Fibroblast of skin of right quadriceps (primary cell): Measurements from ENCODE around the gene HOXC5.

Experiments
- DNase-seq: peaks from one replicate; pipeline ENCODE4 v3.0.0-alpha.2; 2013

The HOXC5 gene

GRCh38 chr12:53996240-53997203 is 36.3 kb upstream of the HOXC5 start:
- no peak for DNase-seq

GRCh38 chr12:53997204-53998109 is 35.4 kb upstream of the HOXC5 start:
- no peak for DNase-seq

- no peak for DNase-seq
Measured at GRCh38 chr12:53998110-53998899, 34.5 kb upstream of the HOXC5 start.

GRCh38 chr12:53998900-53999236 is 34.0 kb upstream of the HOXC5 start:
- no peak for DNase-seq

GRCh38 chr12:53999559-54000115 is 33.2 kb upstream of the HOXC5 start:
- peak; percentile 93 for DNase-seq

GRCh38 chr12:54000116-54001114 is 32.4 kb upstream of the HOXC5 start, which contains the start of gene HOXC9:
HOXC9 (plus strand) TSS chr12:54000161; CDS start chr12:54000189, 28 bp downstream.
- no peak for DNase-seq

GRCh38 chr12:54001283-54002187 is 31.3 kb upstream of the HOXC5 start:
- DNase-seq = no peak

GRCh38 chr12:54002278-54002914 is 30.5 kb upstream of the HOXC5 start:
- DNase-seq = no peak

GRCh38 chr12:54002915-54003389 is 29.9 kb upstream of the HOXC5 start:
- DNase-seq = no peak

GRCh38 chr12:54003625-54004024 is 29.2 kb upstream of the HOXC5 start:
- DNase-seq = peak; percentile 68

GRCh38 chr12:54004063-54004840 is 28.6 kb upstream of the HOXC5 start:
- peak; percentile 73 for DNase-seq

GRCh38 chr12:54004841-54005530 is 27.9 kb upstream of the HOXC5 start:
- DNase-seq = no peak

GRCh38 chr12:54005531-54005852 is 27.4 kb upstream of the HOXC5 start:
- DNase-seq = no peak

- DNase-seq = peak; percentile 89
Measured at GRCh38 chr12:54005853-54006558, 26.8 kb upstream of the HOXC5 start.

- DNase-seq = no peak
Measured at GRCh38 chr12:54006559-54007220, 26.2 kb upstream of the HOXC5 start.

- DNase-seq = no peak
Measured at GRCh38 chr12:54007538-54008259, 25.2 kb upstream of the HOXC5 start.
